NCI-H146 treated with DMSO at 0.1 percent for 48 hours (cell line): ENCODE results near the gene NEGR1.

Experiments used
- DNase-seq: peaks from one replicate; lab custom pipeline; 2025; ENCODE audit not compliant: unreplicated experiment; lab: John Stamatoyannopoulos, UW

NEGR1 gene

DNA sequence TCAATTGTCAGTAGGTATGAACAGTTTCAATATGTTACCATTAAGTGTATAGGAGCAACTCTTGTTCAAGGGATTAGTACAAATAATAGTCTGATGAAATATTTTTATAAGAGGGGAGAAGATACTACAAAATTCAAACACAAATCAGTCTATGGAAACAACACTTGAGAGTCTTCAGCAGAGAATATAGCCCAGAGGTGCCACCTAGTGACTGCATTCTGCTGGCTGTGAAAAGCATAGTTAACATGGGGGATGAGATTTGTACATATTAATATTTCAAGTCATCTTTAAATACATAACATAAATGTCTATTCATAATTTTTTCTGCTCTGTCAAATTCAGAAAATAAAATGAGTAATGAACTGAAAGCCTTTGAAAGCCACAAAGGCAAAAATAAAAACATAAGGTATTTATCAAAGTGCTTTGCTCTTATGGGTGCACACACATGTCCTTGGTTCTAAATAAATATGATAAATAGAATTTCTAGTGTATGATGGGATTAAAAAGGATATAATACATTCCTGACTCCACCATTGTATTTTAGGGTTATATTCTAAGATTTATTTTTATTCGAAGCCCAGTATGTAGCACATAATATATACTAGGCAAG is 760.6 kb downstream of the NEGR1 start:
- peak; percentile 69 for DNase-seq

DNA sequence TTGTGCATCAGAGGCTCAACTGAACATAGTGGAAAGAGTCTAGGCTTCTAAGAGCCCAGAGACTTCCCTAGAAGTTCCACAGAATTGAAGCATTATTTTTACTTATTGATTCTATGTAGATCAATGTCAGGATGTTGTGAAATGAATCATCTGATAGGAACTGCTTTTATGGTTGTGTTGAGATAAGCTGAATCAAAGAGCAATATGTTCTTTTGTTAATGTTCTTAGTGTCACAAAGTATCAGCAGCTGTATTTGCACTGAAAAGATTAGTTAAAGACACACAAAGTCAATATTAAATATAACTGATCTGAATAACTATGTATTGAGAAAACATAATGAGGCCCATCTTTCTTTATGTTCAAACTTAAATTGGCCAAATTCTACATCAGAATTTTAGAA is 770.8 kb downstream of the NEGR1 start:
- DNase-seq, result peak; percentile 93

DNA sequence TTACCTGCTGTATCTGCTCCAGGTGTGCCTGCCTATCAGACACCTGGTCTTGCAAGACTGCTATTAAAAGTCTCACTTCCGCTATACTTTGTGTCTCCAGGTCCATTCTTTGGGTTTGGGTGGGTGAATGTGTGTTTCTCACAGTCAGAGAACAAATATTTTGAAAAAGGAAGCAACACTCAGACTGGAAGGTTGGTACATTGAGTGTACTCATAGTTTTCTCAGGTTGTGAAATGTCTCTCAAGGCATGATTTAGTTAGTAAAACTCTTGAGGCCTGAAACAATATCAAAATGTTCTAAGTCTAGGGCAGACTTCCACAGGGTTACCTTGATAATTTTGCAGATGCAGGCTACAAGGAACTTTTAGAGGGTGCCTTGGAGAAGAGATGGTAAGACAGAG is 771.6 kb downstream of the NEGR1 start:
- no peak for DNase-seq

DNA sequence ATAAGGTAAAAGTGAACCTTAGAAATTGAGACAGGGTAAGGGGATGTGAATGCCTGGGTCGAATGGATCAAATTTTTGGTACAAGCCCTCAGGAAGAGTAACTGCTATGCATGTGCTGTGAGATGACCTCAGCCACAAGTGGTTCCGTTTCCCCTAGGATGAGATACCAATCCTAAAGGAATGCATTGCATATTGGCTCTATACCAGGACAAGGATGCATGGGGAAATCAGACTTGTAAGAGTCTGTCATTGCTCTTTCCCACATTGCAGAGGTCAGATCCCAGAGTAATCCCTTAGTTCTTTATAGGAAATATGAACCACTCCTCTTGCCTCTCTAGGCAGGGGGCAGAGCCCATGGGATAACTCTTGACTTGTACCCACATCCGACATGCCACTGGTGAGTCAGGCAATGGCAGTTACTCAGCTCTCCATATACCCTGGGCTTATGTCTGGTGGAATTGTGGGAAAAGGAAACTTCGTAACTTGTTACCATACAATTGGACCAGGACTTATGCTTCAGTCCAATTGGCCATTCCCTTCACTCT is 773.2 kb downstream of the NEGR1 start:
- DNase-seq, result no peak

DNA sequence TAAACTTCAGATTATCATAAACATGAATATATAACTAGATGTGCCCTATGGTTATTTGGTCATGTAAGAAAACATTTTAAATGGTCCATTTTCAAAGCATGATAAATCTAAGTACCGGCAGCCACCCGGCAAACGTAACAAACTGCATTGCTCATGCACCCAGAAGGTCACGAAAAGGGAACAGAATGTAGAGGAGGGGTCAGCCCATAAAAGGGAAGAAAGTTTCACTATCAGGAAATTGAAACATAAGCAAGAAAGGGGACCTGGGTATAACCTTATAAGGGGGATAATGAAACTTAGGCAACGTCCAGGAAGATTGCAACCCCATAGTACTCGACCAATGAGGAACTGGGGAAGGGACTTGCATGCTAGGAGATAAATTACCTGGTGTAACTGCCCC is 780.3 kb downstream of the NEGR1 start:
- no peak for DNase-seq

DNA sequence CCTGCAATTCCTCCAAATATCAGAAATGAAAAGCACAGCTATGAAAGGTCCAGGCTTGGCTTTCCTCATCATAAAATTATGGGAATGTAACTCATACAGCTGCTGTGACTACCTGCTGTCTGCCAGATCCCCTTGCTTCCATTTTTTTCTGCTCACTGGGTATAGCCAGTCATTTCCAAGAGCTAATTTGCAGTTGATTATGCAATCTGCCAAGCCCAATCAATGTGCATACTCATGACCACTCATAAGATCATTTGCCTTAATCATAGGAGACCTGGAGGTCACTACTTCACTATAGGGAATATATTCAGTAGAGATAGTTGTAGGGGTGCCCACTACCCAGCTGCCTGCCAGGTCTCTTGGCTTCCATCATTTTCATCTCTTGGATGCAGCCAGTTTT is 783.8 kb downstream of the NEGR1 start:
- peak; percentile 49 for DNase-seq

DNA sequence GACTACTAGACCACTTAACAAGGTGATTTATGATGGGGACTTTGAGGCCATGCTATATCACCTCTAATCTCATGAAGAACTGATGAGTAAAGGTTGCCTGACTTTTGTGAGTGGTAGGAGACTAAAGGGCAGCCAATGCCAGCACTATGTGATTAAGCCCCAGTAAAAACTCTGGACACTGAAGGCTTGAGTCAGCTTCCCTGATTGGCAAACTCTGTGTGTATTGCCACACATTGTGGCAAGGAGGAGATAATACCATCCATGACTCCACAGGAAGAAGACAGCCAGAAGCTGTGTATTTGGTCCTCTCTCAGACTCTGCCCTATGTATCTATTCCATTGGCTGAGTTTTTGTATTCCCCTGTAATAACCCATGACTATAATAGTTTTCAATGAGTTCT is 788.2 kb downstream of the NEGR1 start:
- DNase-seq, result no peak

DNA sequence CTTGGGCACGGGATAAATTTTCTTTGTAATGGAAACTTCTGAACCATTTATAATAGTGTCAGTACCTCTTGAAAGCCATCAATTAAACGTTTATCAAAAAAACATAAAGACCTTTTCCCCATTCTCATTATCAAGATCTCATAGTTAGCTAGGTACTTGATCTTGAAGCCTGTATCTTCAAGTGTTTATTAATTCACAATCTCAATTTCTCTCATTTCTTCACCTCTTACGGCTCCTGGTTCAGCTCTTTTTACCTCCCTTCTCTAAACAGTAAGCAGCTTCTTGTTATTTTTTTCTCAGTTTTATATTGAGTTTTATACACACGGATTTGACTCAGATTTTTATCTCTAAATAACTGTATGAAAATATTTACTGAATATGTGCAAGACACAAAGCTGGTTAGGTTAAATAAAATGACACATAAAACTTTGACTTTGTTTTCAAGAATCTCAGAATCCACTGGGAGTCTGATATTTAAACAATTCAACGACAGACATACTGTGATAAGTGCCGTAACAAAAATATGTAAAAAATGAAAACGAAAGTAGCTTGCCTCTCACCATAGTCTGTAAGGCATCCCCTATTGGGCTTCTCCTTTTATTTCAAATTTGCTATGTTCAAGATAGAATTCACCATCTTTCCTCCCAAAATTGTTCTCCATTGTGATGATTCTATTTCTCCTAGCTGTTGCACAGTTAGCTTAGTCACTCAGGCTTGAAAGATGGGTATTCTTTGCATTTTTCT is 789.9 kb downstream of the NEGR1 start:
- no peak for DNase-seq

DNA sequence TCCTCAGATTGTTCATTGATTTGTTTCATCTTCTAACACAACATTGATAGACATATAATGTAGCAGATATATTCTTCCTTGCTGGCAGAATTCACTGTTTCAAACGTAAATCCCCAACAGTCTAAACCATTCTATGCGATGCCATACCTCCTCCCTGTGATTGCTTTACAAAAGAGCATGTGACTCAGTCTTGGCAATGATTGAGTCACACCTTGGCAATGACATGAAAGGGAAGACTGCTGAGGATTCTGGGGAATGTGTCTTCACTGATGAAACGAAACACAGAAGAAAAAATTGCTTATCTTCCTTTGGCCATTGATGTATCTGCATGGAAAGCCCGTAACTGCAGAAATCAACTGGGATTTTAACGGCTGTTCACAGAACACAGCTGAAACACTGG is 791.9 kb downstream of the NEGR1 start:
- DNase-seq, result no peak

DNA sequence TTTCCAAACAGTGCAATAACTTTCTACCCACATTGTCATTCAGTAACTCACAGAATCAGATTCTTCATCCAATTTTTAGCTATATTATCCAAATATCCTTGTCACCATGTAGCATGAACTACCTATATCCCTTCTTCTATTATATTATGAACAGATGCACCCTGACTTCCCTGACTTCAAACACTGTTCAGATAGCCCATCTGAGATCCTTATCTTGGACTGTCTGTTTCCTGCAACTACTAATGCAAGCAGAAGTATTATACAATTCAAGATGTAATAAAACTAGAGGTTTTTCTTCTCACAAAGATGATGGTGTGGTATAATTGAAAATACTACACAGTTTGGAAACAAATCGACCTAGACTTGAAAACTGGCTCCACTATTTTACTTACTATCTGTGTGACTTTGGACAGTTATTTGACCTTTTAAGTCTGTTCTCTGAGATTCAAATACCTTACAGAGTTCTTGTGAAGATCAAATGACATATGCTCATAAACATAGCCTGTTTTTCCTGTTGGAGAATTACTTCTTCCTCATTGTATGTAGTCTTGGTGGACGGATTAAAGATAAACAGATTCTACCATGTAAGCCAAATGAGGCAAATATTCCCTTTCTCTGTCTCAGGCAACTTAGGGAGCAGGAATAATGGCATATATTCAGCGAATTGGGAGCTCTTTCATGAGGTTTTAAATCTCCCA is 793.6 kb downstream of the NEGR1 start:
- no peak for DNase-seq

DNA sequence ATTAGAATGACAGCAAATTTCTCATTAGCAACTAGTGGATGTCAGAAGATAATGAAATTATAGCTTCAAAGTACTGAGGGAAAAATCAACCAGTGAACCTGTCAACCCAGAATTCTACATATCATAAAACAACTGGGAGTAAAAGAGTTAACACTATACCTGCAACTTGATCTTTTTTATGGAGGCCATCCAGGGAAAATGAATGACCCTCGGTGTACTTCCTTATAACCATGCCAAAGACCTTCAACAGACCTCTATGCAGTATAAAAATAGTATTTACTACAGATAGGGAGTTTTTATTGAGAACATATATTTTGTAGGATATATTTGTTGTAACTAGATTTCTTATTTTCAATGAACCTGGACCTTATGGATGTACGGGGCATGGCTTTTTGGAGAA is 809.0 kb downstream of the NEGR1 start:
- no peak for DNase-seq

DNA sequence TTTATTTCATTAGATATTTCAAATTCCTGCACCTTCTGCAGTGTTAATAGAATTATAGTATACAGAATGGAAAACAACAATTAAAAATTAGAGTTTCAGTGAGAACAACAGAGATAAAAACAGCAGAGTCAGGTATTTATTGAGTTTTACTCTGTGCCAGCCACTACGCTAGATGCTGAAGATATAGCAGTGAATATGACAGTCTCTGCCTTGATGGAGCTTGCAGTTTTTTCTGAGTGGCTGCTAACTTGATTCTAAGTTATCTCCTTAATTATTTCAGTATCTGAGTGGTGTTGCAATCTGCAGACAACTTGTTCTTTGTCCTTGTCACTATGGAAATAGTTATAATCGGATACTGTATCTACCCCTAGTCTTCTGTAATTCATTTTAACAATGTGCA is 817.2 kb downstream of the NEGR1 start:
- no peak for DNase-seq

DNA sequence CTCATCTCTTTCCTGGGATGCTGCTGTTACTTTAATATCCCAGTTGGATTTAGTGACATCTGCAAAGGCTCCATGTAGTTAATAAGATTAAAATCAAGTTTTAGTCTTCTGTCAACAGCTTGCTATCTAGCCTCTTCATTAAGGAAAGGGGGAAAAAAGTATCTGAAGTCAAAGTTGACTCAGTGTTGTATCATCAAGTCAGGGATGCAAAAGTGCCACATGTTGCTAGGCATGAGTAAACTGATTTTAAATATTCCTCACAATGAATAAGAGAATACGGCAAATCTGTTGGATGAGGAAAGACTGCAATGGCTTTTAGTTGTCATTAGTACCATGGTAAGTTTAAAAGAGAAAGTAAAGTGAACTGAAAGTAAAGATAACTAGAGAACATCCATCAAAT is 818.3 kb downstream of the NEGR1 start:
- no peak for DNase-seq

DNA sequence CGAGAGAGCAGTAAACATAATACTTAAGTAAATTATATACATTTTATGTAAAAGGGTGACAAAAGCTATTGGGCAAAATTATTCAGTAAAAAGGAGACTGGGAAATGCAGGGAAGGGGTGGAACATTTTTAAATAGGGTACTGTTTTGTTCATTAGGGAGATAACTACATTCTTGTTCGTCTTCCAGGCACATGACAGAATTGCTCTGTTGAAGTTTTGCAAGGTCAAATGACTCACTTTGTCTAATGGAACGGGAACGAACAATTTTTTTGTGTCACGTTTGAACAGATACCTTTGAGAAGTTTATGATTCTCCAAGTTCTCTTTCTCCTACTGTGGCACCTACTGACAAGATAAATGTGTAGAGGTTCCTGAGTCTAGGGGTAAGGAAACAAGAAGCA is 819.2 kb downstream of the NEGR1 start:
- no peak for DNase-seq

DNA sequence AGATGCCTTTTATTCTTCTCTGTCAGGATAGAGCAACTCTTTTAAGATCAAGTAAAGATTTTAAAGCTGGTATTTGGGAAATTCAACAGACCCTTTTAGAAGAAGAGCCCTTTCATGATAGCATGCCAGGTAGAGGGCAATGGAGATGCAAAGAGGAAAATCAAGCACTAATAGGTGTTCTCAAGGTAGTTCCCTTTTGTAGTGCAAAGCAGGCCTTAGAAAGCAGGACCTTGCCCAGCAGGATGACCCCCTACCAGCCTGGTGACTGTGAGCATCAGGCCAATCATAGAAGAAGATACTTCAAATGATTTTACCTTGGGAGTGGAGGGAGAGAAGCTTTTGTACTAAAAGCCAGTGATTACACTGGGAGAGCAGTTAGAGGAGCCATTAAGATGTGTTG is 820.1 kb downstream of the NEGR1 start:
- peak; percentile 77 for DNase-seq

DNA sequence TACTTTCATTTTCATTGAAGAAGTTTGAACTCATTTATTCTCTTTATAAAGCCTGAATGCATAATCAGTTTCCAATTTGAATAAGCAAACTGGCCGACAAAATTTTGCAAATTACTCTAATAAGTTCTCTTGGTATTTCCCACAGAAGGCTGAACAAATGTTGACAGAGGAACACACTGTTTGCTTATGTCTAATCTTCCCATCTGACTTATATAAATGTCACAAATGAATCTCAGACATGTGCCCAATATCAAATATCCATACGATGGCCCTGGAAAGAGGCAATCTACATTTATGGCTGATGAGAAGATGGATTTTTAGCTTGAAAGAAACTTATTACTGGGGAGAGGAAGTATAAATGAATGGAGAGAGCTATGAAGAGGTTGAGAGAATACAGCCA is 820.9 kb downstream of the NEGR1 start:
- DNase-seq, result no peak

DNA sequence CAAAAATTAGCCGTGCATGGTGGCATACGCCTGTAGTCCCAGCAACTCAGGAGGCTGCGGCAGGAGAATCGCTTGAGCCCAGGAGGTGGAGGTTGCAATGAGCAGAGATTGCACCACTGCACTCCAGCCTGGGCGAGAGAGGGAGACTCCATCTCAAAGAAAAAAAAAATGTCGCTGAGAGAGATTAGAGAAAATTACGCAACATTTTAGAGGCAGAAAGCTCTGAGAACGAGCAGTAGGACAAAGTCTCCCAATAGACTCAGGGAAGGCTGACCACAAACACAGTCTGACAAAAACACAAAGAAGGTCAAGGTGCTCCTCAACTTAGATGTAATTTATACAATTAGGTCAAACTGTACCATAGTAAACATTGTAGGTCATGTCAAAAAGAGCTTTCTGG is 833.9 kb downstream of the NEGR1 start:
- no peak for DNase-seq

DNA sequence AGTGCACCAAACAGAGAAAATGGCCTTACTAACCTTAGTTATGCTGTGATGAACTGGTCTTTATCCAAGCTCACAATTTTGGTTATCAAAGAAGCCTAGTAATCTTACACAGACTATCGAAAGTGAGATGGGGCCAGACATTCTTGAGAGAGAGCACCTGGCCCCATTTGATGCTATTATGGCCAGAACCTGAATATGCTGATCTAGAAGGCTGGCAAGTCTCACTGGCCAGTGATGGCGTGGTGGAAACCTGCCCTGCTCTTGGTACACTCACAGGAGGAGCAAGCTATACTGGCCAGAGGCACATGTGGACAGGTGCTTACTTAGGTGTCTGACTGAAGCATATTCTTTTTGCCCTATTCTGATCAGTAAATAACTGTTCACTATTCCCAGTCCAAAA is 843.7 kb downstream of the NEGR1 start:
- no peak for DNase-seq

DNA sequence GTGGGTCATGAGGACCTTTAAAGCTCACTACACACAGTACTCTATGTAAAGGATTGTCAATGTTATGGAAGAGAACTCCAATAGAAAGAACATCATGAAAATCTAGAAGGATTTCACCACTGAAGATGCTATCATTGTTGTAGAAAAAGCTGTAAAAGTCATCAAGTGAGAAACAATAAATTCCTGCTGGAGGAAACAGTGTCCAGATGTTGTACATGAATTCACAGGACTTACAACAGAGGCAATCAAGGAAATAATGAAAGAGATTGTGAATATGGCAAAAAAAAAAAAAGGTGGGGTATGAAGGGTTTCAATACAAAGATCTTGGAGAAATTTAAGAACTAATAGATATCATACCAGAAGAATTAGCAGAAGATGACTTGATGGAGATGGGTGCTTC is 846.4 kb downstream of the NEGR1 start:
- no peak for DNase-seq

DNA sequence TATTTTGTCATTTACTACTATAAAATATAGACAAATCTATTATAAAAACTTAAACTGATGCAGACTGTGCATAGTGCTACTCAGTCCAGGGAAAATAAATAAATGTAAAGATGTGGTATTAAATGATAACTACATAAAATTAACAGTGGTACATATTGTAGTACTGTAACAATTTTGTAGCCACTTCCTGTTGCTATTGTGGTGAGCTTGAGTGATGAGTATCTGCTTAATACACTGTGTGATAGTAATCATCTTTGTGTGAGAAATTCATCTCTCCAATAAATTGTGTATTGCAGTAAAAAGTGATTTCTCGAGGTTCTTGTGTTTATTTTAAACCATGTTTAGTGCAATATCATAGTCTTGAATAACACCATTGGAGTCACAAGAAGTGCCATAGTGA is 848.1 kb downstream of the NEGR1 start:
- DNase-seq, result no peak

DNA sequence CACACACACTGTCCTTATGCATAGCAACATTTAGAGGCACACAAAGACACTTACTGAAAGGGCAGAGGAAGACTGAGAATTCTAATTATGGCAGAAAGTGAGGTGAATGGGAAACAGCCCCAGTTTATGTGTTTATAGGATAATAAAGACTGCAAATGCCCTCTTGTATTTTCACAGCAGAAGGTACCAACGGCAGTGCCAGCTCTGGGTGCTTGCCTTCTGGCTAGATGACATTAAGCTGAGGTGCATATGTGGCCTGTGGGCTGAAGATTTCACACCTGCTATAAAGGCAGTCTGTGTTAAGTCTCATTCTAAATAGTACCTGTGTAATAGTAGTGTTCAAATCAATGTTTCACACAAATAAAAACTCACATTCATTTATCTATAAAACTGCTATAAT is 854.3 kb downstream of the NEGR1 start:
- no peak for DNase-seq

DNA sequence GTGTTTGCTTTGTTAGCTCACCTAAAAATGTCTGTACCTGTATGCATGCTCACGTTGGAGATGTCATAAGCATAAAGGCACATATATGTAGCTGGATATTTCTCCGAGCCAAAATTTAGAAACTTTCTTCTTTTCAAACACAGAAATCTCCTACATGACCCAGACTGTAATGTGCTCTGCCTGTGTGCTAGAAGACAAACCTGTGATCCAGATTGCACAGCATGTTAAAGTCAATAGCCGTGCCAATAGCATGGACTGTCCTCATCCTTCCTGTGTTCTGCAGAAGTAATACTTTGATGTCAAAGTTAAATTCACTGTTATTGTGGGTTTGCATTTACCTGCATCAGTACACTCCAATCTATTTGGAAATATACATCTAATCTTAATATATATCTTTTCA is 855.3 kb downstream of the NEGR1 start:
- peak; percentile 79 for DNase-seq
